HEK293T (cell line): ENCODE measurements around the gene PLEKHH1.

Experiments
- ARNT ChIP-seq: fragments of 450-650 bp; IDR thresholded peaks from 2 replicates; pipeline ENCODE4 v1.6.1; 2017; ENCODE audit warnings: mild to moderate bottlenecking
- BHLHE40 ChIP-seq: fragments of 450-650 bp; IDR thresholded peaks from 2 replicates; pipeline ENCODE4 v1.6.1; 2016; ENCODE audit warnings: mild to moderate bottlenecking, moderate library complexity, borderline replicate concordance
- ELF4 ChIP-seq: fragments of 450-650 bp; IDR thresholded peaks from 2 replicates; pipeline ENCODE4 v1.6.1; 2017; ENCODE audit warnings: antibody characterized with exemption
- FOXA1 ChIP-seq: fragments of 450-650 bp; IDR thresholded peaks from 2 replicates; pipeline ENCODE4 v1.6.1; 2016; ENCODE audit warnings: mild to moderate bottlenecking
- FOXK2 ChIP-seq: fragments of 450-650 bp; IDR thresholded peaks from 2 replicates; pipeline ENCODE4 v1.6.1; 2016; ENCODE audit warnings: mild to moderate bottlenecking
- FOXM1 ChIP-seq: fragments of 450-650 bp; IDR thresholded peaks from 2 replicates; pipeline ENCODE4 v1.6.1; 2017; ENCODE audit warnings: mild to moderate bottlenecking, borderline replicate concordance
- HDGF ChIP-seq: fragments of 450-650 bp; IDR thresholded peaks from 2 replicates; pipeline ENCODE4 v1.6.1; 2017; ENCODE audit warnings: antibody characterized with exemption, borderline replicate concordance
- LEF1 ChIP-seq: fragments of 450-650 bp; IDR thresholded peaks from 2 replicates; pipeline ENCODE4 v1.6.1; 2017; ENCODE audit warnings: mild to moderate bottlenecking, borderline replicate concordance
- NFRKB ChIP-seq: fragments of 450-650 bp; IDR thresholded peaks from 2 replicates; pipeline ENCODE4 v1.6.1; 2016; ENCODE audit warnings: mild to moderate bottlenecking, moderate library complexity
- SP1 ChIP-seq: fragments of 450-650 bp; IDR thresholded peaks from 2 replicates; pipeline ENCODE4 v1.6.1; 2017
- SUZ12 ChIP-seq: fragments of 450-650 bp; IDR thresholded peaks from 2 replicates; pipeline ENCODE4 v1.6.1; 2016; ENCODE audit warnings: mild to moderate bottlenecking
- TARDBP ChIP-seq: fragments of 450-650 bp; IDR thresholded peaks from 2 replicates; pipeline ENCODE4 v1.6.1; 2016
- ZNF384 ChIP-seq: fragments of 450-650 bp; IDR thresholded peaks from 2 replicates; pipeline ENCODE4 v1.6.1; 2016

- no peak for TF ChIP-seq LEF1
- no peak for TF ChIP-seq TARDBP
- TF ChIP-seq ELF4, result no peak
- no peak for TF ChIP-seq ARNT
- TF ChIP-seq ZNF384, result no peak
- TF ChIP-seq HDGF, result no peak
- TF ChIP-seq FOXK2, result no peak
- TF ChIP-seq SUZ12, result no peak
- no peak for TF ChIP-seq NFRKB
- TF ChIP-seq BHLHE40, result no peak
- TF ChIP-seq FOXM1, result no peak
- TF ChIP-seq SP1, result no peak
- no peak for TF ChIP-seq FOXA1
Observed at GRCh38 chr14:67497716-67498115, 35.4 kb upstream of the PLEKHH1 start.
